Uterus (tissue), 4 donors: ENCODE results near the gene HOXC5. TPM values are rescaled to one million over a fixed set of nuclear protein-coding genes. Genes with fewer than 3 reads are reported as not detected.
A peak's percentile ranks its signal among the peaks of the same experiment; 100 is the strongest.

ENCODE experiments used
- DNase-seq, 2 donors: peaks; one replicate each; pipeline ENCODE4 v3.0.0-alpha.2; 2019 to 2020
- H3K27ac ChIP-seq, 2 donors: fragments of 200-600 bp; sonication (generic); 1 replicate in 1 of 2; 2 replicates in 1 of 2; pipeline ENCODE4 v1.5.1; 2016 to 2018
- H3K27me3 ChIP-seq, 2 donors: fragments of 200-600 bp; sonication (generic); one replicate each; pipeline ENCODE4 v1.5.1; 2018 to 2019; ENCODE audit warnings: control low read depth in 1 of 2
- H3K36me3 ChIP-seq, 2 donors: fragments of 200-600 bp; sonication (generic); one replicate each; pipeline ENCODE4 v1.5.1; 2019; ENCODE audit warnings: control low read depth in 1 of 2
- H3K4me1 ChIP-seq, 2 donors: fragments of 200-600 bp; sonication (generic); one replicate each; pipeline ENCODE4 v1.5.1; 2018 to 2019; ENCODE audit warnings: control low read depth in 1 of 2
- H3K4me3 ChIP-seq, 2 donors: fragments of 200-600 bp; sonication (generic); 1 replicate in 1 of 2; 2 replicates in 1 of 2; pipeline ENCODE4 v1.5.1; 2018 to 2019; ENCODE audit warnings: mild to moderate bottlenecking in 1 of 2
- H3K9me3 ChIP-seq, 2 donors: fragments of 200-600 bp; sonication (generic); one replicate each; pipeline ENCODE4 v1.5.1; 2019; ENCODE audit warnings: control low read depth in 1 of 2
- CTCF ChIP-seq, 4 experiments: fragments of 200-600 bp in 2 of 4; fragments of 450-650 bp in 2 of 4; sonication (generic) in 2 of 4; IDR thresholded peaks; one replicate each; pipeline ENCODE4 v1.5.1; 2016 to 2019; ENCODE audit warnings: antibody characterized with exemption in 4 of 4, mild to moderate bottlenecking in 2 of 4, moderate library complexity in 1 of 4
- POLR2A ChIP-seq, 2 donors: fragments of 450-650 bp; IDR thresholded peaks; one replicate each; pipeline ENCODE4 v1.6.1; 2016; ENCODE audit warnings: antibody characterized with exemption in 2 of 2, mild to moderate bottlenecking in 1 of 2, moderate library complexity in 1 of 2
- intact Hi-C: fragments of 100-400 bp; cut with DNase I; formaldehyde crosslinking; loops from one replicate; pipeline ENCODE4 v1.15.1; 2023; ENCODE audit warnings: low total_unique reads
- total RNA-seq, 4 donors: library from RNA; depleted of rRNA in 3 of 4; stranded (reverse); fragments of >200 nt in 3 of 4; gene quantifications; one replicate each; pipeline versions ENCODE4 v1.1.0 to v1.2.4, GENCODE V29; 2014 to 2023
- donor health status: DM: yes; HTN: yes; CAD: no.

Gene HOXC5
- total RNA-seq, 4 donors from 2014 or later, result 3.5 to 10.2 TPM; not detected in 2

- H3K4me1 ChIP-seq, result peaks cover 0 to 23% of the 10 kb centered on the region in 2 donors
- H3K27me3 ChIP-seq, result peaks cover 20 to 93% of the 10 kb centered on the region in 2 donors
- no peak overlapping the region for H3K27ac ChIP-seq
- no peak for TF ChIP-seq CTCF (IDR thresholded peaks at IDR 0.05)
- TF ChIP-seq POLR2A (IDR thresholded peaks at IDR 0.05), result no peak
- intact Hi-C loops, result no loop called here
- H3K4me3 ChIP-seq, result peak overlapping the region in 1 of 2 donors; percentile 31
- DNase-seq, result no peak
- H3K9me3 ChIP-seq, result no peaks in the 10 kb centered on the region
- H3K36me3 ChIP-seq, result no peaks in the 10 kb centered on the region
Measured at GRCh38 chr12:53994009-53994263, 38.9 kb upstream of the HOXC5 start.

- DNase-seq, result no peak
- H3K4me1 ChIP-seq, result peaks cover 0 to 23% of the 10 kb centered on the region in 2 donors
- TF ChIP-seq POLR2A (IDR thresholded peaks at IDR 0.05) (no peak), CTCF (IDR thresholded peaks at IDR 0.05) (no peak)
- H3K27me3 ChIP-seq, result peaks cover 25 to 92% of the 10 kb centered on the region in 2 donors
- peak overlapping the region in 1 of 2 donors; percentile 31 for H3K4me3 ChIP-seq
- H3K27ac ChIP-seq, result peak overlapping the region in 1 of 2 donors; percentile 47
- intact Hi-C loops, result no loop called here
- no peaks in the 10 kb centered on the region for H3K36me3 ChIP-seq
- no peaks in the 10 kb centered on the region for H3K9me3 ChIP-seq
Measured at GRCh38 chr12:53994264-53995001, 38.4 kb upstream of the HOXC5 start.

GRCh38 chr12:53995002-53995377 lies 37.9 kb upstream of the HOXC5 start:
- no peaks in the 10 kb centered on the region for H3K9me3 ChIP-seq
- H3K4me3 ChIP-seq, result peak overlapping the region in 1 of 2 donors; percentile 31
- TF ChIP-seq CTCF (IDR thresholded peaks at IDR 0.05) (no peak), POLR2A (IDR thresholded peaks at IDR 0.05) (no peak)
- DNase-seq, result no peak
- peaks cover 29 to 94% of the 10 kb centered on the region in 2 donors for H3K27me3 ChIP-seq
- no peaks in the 10 kb centered on the region for H3K36me3 ChIP-seq
- peaks cover 0 to 23% of the 10 kb centered on the region in 2 donors for H3K4me1 ChIP-seq
- H3K27ac ChIP-seq, result peak overlapping the region in 1 of 2 donors; percentile 47
- intact Hi-C loops, result no loop called here

- Histone ChIP-seq H3K27ac (peak overlapping the region in 1 of 2 donors; percentile 47), H3K27me3 (peaks cover 35 to 91% of the 10 kb centered on the region in 2 donors), H3K9me3 (no peaks in the 10 kb centered on the region), H3K4me3 (peak overlapping the region; percentile 12 to 31), H3K36me3 (no peaks in the 10 kb centered on the region), H3K4me1 (peaks cover 0 to 25% of the 10 kb centered on the region in 2 donors)
- intact Hi-C loops, result no loop called here
- TF ChIP-seq CTCF (IDR thresholded peaks at IDR 0.05) (no peak), POLR2A (IDR thresholded peaks at IDR 0.05) (peak in 1 of 2 donors; percentile 52)
- DNase-seq, result peak in 1 of 2 donors; percentile 75
Measured at GRCh38 chr12:53995378-53996239, 37.2 kb upstream of the HOXC5 start.
